GM19193 (cell line): Measurements from ENCODE around the gene CCDC80.

Experiments used
- POLR2A ChIP-seq: IDR thresholded peaks from 4 replicates; pipeline ENCODE4 v1.6.1; 2011; ENCODE audit not compliant: insufficient read depth, insufficient read length; ENCODE audit errors: extremely low read depth

Gene CCDC80

DNA sequence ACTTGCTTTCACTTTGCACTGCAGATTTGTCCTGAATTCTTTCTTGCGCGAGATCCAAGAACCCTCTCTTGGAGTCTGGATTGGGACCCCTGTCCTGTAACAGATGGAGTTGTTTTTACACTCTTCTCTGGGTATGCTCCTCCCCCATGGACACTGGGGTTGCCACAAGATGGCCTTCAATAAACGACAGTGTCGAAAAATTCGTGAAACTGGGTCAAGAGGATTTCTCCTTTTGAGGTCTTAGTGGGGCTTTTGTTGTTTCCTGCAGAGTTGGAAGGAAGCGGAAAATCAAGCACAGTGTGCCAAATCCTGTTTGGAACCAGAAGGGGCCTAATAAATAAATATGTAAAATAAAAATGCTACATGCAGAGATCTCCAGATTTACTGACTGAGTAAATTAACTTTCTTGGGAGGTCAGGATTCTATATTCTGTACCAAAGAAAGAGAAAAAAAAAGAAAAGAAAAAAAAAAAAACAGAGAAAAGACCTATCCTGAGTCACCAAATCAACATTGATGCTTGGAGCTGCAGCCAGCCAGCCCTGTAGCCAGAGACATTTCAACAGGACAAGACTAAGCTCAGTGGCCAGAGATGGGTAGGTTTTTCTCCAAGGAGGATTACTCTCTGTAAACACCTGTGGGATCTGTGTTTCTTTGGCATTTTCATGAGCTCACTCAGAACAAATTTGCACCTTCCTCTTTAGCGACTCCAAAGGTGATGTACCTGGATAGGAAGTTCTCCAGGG, 24.8 kb downstream of the CCDC80 start:
- TF ChIP-seq POLR2A = no peak

DNA sequence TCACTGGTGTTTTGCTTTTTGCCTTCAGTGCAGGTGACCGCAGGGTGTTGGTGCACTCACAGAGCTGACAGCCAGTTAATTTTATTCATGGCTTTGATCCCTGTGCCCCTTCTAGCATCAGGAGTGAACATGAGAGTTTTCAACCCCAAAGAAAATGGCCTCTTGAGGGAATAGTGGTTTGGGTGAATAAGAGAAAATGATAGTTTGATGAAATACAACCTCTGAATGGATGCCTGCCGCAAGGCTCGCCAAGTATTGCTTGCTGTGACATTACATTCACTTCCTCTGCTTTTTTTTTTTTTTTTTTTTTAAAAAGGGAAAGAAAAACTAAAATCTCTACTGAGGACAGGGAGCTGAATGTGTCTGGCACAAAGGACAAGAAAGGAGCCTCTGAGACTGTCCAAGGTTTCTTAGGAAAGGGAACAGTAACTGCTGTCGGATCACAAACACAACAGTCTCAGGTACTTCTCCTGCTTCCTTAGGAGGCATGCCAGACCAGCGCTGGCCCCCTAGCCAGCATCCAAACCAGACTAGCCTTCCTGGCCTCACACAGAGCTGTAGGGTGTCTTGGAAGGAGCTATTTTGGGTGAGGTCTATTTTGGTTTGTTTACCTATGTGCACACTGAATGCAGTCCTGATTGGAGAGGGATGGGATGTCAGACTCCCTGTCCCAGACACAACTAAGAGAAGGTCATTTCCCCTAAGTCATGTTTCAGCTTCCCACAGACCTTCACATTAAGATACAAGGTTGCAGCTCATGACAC, 29.0 kb downstream of the CCDC80 start:
- TF ChIP-seq POLR2A = no peak

DNA sequence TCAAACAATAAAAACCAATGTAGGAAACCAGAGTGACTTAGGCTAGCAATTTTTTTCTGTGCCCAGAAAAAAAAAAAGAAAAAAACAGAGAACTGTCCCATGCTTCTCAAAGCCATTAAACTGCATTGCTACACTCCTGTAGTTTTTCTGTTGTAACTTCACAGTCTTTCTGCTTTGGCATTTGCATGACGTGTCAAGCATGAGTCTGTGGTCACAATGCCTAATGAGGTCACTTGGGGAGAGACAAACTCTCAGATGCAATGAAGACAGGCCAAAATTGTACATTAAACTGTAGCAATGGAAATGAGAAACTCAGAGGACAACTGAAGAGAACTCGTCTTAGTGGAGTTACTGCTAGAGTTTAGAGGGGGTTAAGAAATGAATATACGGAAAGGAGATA, 30.8 kb downstream of the CCDC80 start:
- TF ChIP-seq POLR2A = no peak

DNA sequence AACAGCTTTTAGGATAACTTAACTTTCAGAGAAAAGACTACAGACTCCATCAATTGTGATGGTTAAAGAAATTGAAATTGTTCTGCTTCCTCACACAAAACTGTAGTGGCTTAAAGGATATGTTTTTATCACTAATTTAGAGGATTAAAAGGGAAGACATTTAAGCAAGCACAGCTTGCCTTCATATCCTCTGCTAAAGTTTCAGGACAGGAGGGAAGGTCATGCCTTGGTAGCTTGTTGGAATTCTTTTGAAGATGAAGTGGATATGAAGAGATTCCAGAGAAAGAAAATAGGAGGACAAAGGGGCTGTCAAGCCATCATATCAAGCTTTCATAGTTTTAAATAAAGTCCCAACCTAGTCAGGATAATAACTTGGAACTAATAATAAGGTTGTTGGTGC, 33.1 kb downstream of the CCDC80 start:
- no peak for TF ChIP-seq POLR2A

DNA sequence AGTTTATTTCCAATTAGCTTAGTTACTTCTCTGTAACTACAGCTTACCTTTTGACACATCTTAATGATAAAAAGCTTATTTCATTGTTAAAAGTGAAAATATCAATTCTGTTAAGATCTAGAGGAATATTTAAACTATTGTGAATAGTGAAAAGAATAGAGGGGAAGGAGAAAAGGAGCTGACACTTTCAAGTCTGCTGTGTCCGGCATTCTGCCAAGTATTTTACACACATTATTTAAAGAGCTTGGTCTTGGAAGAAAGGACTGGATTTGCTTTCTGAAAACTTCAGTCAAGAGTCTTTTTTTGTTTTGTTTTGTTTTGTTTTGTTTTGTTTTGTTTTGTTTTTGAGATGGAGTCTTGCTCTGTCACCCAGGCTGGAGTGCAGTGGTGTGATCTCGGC, 34.8 kb downstream of the CCDC80 start:
- TF ChIP-seq POLR2A = no peak

DNA sequence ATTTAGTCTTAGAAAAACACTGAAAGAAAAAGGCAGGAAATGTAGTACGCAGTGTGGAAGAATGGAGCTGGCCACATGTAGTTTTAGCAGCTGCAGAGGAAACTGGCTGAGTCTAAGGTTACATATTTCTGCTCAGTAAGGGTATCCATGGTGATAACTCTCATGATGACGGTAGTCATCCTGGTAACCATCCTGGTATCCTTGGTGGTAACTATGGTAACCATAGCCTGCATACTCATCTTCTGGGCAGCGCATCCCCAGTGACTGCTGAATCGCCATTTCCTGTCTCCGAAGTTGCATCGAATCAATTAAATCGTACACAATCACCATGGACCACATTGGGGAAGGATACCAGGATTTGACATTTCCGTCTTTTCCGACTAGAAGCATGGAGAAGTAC, 35.7 kb downstream of the CCDC80 start:
- no peak for TF ChIP-seq POLR2A

DNA sequence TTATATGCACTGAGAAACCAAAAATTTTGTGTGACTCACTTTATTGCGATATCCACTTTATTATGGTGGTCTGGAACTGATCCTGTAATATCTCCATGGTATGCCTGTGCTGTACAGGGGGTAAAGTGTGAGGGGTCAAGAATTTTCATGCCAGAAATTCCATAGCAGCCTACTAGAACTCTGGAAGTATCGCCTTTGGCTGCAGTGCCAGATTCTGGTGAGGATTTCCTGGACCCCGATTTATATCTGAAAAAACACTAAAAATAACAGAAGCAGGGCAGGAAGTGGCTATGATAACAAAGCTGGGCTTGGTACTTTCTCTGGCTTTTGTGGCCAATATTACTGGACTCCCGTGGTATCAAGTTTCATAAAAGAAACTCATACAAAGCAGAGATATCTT, 36.4 kb downstream of the CCDC80 start:
- TF ChIP-seq POLR2A = no peak

DNA sequence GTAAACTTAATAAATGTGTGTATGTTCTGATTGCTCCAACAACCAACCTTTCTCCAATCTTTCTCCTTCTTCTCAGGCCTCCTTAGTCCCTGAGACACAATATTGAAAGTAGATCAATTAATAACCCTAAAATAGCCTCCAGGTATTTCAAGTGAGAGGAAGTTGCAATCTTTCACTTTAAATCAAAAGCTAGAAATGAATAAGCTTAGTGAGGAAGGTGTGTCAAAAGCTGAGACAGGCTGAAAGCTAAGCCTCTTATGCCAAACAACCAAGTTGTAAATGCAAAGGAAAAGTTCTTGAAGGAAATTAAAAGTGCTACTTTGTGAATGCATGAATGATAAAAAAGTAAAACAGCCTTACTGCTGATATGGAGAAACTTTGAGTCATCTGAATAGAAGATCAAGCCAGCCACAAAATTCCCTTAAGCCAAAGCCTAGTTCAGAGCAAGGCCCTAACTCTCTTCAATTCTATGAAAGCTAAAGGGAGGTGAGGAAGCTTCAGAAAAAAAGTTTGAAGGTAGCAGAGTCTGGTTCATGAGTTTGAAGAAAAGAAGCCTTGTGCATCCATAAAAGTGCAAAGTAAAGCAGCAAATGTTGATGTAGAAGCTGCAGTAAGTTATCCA, 38.6 kb downstream of the CCDC80 start:
- no peak for TF ChIP-seq POLR2A

DNA sequence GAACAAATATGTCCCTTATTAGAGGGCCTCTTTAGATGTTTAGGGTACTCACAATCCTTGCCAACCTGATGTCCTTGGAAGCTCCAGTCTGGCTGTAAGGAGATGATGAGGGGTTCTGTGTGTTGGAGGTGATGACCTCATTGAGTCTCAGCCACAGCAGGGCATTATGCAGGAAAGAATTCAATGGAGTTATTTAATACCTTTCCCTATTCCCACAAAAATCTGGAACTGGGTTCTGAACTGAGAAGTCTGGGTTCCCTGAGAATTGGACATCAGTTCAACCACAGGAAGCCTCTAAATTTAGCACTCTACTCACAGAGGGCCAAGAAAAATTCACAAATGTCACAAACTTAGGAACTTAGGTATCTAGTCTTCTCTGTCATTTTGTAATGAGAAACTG, 42.2 kb downstream of the CCDC80 start:
- no peak for TF ChIP-seq POLR2A

DNA sequence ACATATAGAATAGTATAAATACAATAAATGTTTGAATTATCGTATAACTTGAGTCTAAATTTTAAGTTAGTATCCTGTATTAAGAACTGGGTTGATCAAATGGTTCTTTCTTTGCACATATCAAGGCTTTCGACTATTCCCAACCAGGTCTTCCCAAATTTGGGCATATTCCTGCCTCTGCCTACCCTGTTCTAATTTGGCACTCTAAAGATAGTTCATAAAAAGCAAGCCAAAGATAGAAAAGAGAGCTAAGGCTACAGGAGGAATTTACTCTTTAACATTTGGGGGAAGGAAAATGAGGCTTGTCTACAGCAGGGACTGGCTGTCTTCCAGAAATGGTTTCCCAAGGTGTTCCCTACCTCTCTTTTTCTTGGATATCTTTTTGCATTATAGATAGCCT, 43.0 kb downstream of the CCDC80 start:
- no peak for TF ChIP-seq POLR2A

DNA sequence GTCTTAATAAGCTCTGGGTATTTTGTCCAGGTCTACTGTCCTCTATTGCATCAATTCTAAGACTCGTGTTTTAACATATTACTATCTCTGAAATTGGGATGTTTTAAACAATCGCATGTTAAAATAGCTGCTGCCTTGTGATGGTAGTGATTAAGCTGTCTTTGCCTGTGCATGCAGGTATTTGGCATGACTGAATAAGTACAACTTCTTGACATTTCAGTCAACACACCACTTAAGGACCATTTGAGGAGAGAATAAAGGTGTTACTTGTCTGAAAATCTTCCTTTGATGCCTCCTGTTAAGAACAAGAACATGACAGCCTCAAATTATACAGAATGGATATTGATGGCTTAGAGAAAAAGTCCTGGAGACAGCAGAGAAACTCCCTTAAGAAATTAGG, 46.1 kb downstream of the CCDC80 start:
- TF ChIP-seq POLR2A = no peak

DNA sequence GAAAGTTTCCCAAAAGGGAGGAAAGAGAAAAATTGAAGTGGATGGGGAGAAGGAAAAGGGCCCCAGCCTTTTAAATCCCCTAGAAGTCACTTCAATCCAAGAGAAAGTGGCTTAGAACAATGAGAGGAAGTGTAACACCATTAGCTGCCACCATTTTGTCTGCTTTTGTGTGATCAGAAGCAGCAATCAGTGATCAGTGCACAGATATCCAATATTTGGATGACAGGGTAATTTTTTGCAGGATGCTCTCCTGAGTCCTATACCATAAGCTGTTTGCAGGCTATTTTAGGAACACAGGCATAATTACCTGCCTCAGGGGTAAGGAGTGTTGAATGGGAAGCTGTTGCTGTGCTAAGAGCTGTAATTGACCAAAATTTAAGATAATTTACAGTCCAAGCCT, 47.7 kb downstream of the CCDC80 start:
- no peak for TF ChIP-seq POLR2A

DNA sequence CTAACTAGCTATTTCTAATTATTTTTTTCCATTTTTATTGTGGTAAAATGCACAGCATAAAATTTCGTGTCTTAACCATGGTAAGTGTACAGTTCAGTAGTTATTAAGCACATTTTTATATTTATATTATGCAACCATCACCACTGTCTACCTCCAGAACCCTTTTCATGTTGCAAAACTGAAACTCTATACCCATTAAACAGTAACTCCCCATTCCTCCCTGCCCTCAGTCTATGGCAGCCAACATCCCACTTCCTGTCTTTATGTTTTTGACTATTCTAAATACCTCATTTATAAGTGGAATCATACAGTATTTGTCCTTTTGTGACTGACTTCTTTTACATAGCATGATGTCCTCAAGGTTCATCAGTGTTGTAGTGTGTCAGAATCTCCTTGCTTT, 53.6 kb downstream of the CCDC80 start:
- TF ChIP-seq POLR2A = no peak

DNA sequence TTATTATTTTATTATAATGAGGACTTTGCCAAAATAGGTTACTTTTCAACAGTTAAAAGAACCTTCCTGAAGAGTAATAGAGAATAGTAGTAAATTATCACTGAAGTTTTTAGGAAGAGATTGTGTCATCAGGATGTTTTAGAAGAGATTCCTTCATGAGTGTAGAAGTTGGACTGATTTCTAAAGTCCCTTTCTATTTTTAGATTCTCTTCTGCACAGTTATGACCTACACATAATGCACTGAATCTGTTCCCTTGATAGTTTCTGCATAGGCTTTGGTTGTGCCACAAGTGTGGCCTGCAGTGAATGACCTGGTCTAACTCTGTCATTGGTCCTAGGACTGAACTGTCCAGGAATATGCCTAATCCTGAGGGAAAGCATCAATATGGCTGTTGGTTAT, 55.2 kb downstream of the CCDC80 start:
- TF ChIP-seq POLR2A = no peak

DNA sequence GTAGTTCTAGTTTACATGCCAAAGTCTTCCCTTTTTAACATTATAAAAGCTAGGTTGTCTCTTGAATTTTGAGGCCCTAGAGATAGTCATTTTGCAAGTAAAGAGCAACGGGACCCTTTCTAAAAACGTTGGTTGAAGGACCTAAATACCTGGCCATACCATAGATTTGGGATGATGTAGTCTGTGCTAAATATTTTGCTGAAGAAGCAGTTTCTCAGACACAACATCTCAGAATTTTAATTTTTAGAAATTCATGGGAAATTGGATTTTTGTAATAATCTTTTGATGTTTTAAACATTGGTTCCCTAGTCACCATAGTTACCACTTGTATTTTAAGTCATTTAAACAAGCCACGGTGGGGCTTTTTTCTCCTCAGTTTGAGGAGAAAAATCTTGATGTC, 57.8 kb downstream of the CCDC80 start:
- no peak for TF ChIP-seq POLR2A
